GM12873 (cell line): ENCODE results near the gene MAB21L1.

Experiments
- CTCF ChIP-seq: IDR thresholded peaks from 2 replicates; pipeline ENCODE4 v1.5.1; 2012; ENCODE audit warnings: low read depth, mild to moderate bottlenecking, moderate library complexity, low read length, control low read depth; ENCODE audit not compliant: insufficient read depth; ENCODE audit errors: missing control alignments

The MAB21L1 gene

DNA sequence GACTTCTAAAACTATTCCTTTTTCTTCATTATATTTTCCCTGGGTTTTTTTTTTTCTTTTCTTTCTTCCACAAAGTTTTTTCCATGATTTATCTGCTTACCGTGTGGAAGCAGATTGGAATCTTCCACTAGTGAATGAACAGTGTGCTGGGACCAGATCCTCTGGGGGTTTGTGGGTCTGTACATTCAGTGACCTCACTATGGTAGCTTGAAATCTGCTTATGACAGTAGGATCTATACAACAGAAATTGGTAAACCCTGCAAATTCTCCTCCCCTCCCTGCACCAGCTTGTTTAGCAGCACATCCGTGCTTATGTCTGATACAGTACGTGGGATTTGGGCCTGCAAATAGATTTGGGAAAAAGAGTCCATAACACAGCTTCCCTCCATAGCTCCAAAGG lies 26.0 kb upstream of the MAB21L1 start:
- TF ChIP-seq CTCF = no peak

GRCh38 chr13:35501661-35502235 lies 25.3 kb upstream of the MAB21L1 start:
- no peak for TF ChIP-seq CTCF

DNA sequence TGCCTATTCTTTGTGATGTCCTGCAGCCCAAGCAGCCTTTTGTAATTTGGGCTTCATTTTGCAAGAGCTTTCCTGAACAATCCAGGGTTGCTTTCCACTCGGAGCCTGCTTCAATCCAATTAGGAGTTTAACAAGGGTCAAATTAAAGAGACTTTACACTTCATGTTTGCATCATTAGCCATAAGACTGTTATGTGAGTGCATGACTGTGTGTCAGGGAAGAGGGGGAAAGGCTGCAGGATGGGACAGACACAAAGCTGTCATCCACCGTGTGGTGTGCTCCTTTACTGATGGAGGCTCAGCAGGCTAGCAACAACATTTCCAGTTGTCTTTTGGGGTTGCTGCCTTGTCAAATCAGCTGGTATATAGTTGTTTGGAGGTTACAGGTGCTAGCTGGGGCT lies 23.7 kb upstream of the MAB21L1 start:
- TF ChIP-seq CTCF = no peak

GRCh38 chr13:35499676-35500075 lies 23.2 kb upstream of the MAB21L1 start:
- no peak for TF ChIP-seq CTCF

DNA sequence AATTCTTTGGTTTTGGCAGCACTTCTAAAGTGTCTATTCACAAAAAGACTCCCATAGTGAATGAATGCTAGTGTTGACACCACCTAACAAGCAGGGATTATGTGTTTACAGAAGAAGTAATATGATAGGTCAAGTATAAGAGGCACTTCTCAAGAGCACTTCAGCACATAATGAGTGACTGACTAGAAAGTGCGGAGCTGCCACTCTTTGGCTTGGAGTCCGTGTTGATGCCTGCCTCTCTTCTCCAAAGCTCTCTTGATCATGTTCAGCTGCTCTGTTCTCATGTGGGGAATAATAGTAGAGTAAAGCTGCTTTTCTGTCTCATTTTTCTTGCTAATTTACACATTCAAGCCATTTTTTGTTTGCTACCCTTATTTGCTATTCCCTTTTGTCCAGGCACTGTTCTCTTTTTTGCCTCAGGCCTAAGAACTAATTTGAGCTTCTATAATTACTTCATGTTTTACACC lies 22.7 kb upstream of the MAB21L1 start:
- no peak for TF ChIP-seq CTCF

GRCh38 chr13:35498231-35498630 lies 21.7 kb upstream of the MAB21L1 start:
- no peak for TF ChIP-seq CTCF

- no peak for TF ChIP-seq CTCF
Measured at GRCh38 chr13:35496761-35497386, 20.4 kb upstream of the MAB21L1 start.
